ENCODE data around the gene LOXHD1.
A peak's percentile ranks its signal among the peaks of the same experiment; 100 is the strongest.

The LOXHD1 gene

GRCh38 chr18:46481048-46481846 is 175.8 kb downstream of the LOXHD1 start:
- TF ChIP-seq CTCF (conservative IDR thresholded peaks at IDR 0.05; ENCODE audit: low read depth) = peak; percentile 54
- H3K27ac ChIP-seq = peak overlapping the region; percentile 61
- CTCF ChIA-PET = interaction anchor here (0.6 to 1.3 kb wide), 4 partner anchors 16 to 200 kb away, joined by 3 to 4 read pairs (median 3); no protein-coding TSS in a partner anchor
- DNase-seq (ENCODE audit: low spot score) = no peak
- POLR2A ChIA-PET (ENCODE audit: low non-redundant PET) = no interaction called here

- ChIA-PET POLR2A (ENCODE audit: low non-redundant PET) (no interaction called here), CTCF (interaction anchor here (0.6 to 1.3 kb wide), 2 partner anchors 17 to 199 kb away, joined by 3 to 4 read pairs; no protein-coding TSS in a partner anchor)
- no peak for TF ChIP-seq CTCF (conservative IDR thresholded peaks at IDR 0.05; ENCODE audit: low read depth)
- no peak for DNase-seq (ENCODE audit: low spot score)
- H3K27ac ChIP-seq = no peak overlapping the region
These were observed 176.8 kb downstream of the LOXHD1 start for GRCh38 chr18:46480226-46480625.

- ChIA-PET POLR2A (ENCODE audit: low non-redundant PET) (no interaction called here), CTCF (no interaction called here)
- no peak overlapping the region for H3K27ac ChIP-seq
- no peak for TF ChIP-seq CTCF (conservative IDR thresholded peaks at IDR 0.05; ENCODE audit: low read depth)
- DNase-seq (ENCODE audit: low spot score) = no peak
These were observed 178.2 kb downstream of the LOXHD1 start for GRCh38 chr18:46478796-46479195.

GRCh38 chr18:46477425-46478011 is 179.5 kb downstream of the LOXHD1 start:
- ChIA-PET CTCF (interaction anchor here (0.7 kb wide), 1 partner anchor 154 kb away, joined by 3 read pairs; no protein-coding TSS in a partner anchor), POLR2A (ENCODE audit: low non-redundant PET) (no interaction called here)
- TF ChIP-seq CTCF (conservative IDR thresholded peaks at IDR 0.05; ENCODE audit: low read depth) = no peak
- no peak for DNase-seq (ENCODE audit: low spot score)
- H3K27ac ChIP-seq = no peak overlapping the region

- TF ChIP-seq CTCF (conservative IDR thresholded peaks at IDR 0.05; ENCODE audit: low read depth) = no peak
- CTCF ChIA-PET = no interaction called here
- no peak for DNase-seq (ENCODE audit: low spot score)
- POLR2A ChIA-PET (ENCODE audit: low non-redundant PET) = no interaction called here
- no peak overlapping the region for H3K27ac ChIP-seq
These were observed 181.6 kb downstream of the LOXHD1 start for GRCh38 chr18:46475390-46475752.

GRCh38 chr18:46474487-46475389 is 182.3 kb downstream of the LOXHD1 start:
- POLR2A ChIA-PET (ENCODE audit: low non-redundant PET) = no interaction called here

More at GRCh38 chr18:46474487-46475389, 182.3 kb downstream of the LOXHD1 start:
- no peak overlapping the region for H3K27ac ChIP-seq
- CTCF ChIA-PET = no interaction called here
- DNase-seq (ENCODE audit: low spot score) = no peak
- TF ChIP-seq CTCF (conservative IDR thresholded peaks at IDR 0.05; ENCODE audit: low read depth) = no peak

Data from RWPE1 (cell line).